ENCODE data around the gene ZDHHC18.

GRCh38 chr1:26822737-26823395, 3.6 kb upstream of the ZDHHC18 start:
- no peak for TF ChIP-seq CTCF (conservative IDR thresholded peaks at IDR 0.05 in 1 of 2, IDR thresholded peaks at IDR 0.05 in 1 of 2; ENCODE audit: low read depth in 1 of 2, low read length in 2 of 2)
- TF ChIP-seq EZH2 (IDR thresholded peaks at IDR 0.05; ENCODE audit: low read length, missing control alignments), result no peak
